H1 (cell line): Measurements from ENCODE around the gene PGD. TPM values are rescaled to one million over a fixed set of nuclear protein-coding genes. Genes with fewer than 3 reads are reported as not detected.

Source experiments
- ASH2L ChIP-seq: fragments of 200-600, 300-600 bp; sonication (generic); IDR thresholded peaks from one replicate; pipeline ENCODE4 v1.7.1; 2017; ENCODE audit warnings: low read length
- CBX5 ChIP-seq: fragments of 300-800, 300-1000 bp; sonication (generic); IDR thresholded peaks from 2 replicates; pipeline ENCODE4 v1.7.1; 2016; ENCODE audit warnings: antibody characterized with exemption, low read length, low read depth
- KDM4A ChIP-seq: IDR thresholded peaks from one replicate; pipeline ENCODE4 v1.7.1; 2012; ENCODE audit warnings: low read depth, mild to moderate bottlenecking, moderate library complexity, low read length, inconsistent platforms; ENCODE audit not compliant: severe bottlenecking
- NANOG ChIP-seq: IDR thresholded peaks from 2 replicates; pipeline ENCODE4 v1.6.1; 2011; ENCODE audit warnings: low read length, low read depth, mild to moderate bottlenecking, inconsistent platforms; ENCODE audit not compliant: insufficient read depth, poor library complexity, severe bottlenecking
- POLR2A ChIP-seq, 2 experiments: IDR thresholded peaks; 1 replicate in 1 of 2; 2 replicates in 1 of 2; pipeline ENCODE4 v1.6.1; 2011; ENCODE audit warnings: low read depth in 2 of 2, low read length in 2 of 2, mild to moderate bottlenecking in 2 of 2; ENCODE audit errors: control extremely low read depth in 1 of 2
- SIX5 ChIP-seq: IDR thresholded peaks from 2 replicates; pipeline ENCODE4 v1.6.1; 2011; ENCODE audit warnings: mild to moderate bottlenecking, low read depth, low read length
- polyA plus RNA-seq, 7 experiments: library from polyadenylated mRNA; depleted of rRNA in 3 of 7; stranded (reverse) in 5 of 7; unstranded in 2 of 7; fragments of >200 nt in 5 of 7; fragments of 200-250 nt in 2 of 7; gene quantifications; 1 replicate in 5 of 7; 2 replicates in 1 of 7; 4 replicates in 1 of 7; pipeline versions ENCODE4 v1.2.1 to v1.2.3, GENCODE V29; 2011 to 2013; ENCODE audit warnings: missing spikeins in 2 of 7, mixed read lengths in 2 of 7
- total RNA-seq: library from RNA; stranded (reverse); fragmentation: NEBNext Ultra II Directional; extraction: Animal tissue kit (Norgen Biotek cat#: 25700); gene quantifications from 2 replicates; pipeline ENCODE4 v1.2.1, GENCODE V29; 2021

Gene PGD
- total and polyA plus RNA-seq, 2 of the 8 experiments (the other 6 are each of a cell fraction or from before 2014, with no cell fraction given), result 191 to 331 TPM

DNA sequence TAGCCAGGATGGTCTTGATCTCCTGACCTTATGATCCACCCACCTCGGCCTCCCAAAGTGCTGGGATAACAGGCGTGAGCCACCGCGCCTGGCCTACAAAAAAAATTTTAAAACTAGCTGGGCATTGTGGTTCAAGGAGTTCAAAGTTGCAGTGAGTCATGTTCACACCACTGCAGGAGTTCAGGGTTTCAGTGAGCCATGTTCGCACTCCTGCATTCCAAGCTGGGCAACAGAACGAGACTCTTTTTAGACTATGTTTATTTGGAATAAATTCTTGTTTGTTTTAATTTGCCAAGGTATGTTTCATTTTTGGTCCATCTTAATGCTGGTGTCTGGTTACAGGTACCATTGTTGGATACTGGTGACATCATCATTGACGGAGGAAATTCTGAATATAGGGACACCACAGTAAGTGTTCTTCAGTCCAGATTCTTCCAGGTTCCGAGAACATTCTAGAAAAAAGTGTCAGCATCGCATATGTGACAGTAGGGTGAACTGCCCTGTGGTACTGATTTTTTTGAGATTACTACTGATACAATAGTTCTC, 3.9 kb downstream of the PGD start (continued):
- TF ChIP-seq KDM4A (no peak), NANOG (no peak), POLR2A (IDR thresholded peaks at IDR 0.05; ENCODE audit: control extremely low read depth in 1 of 2, low read depth in 2 of 2, low read length in 2 of 2) (no peak), CBX5 (no peak), SIX5 (no peak), ASH2L (no peak)
- TF ChIP-seq, all 59 proteins: peak for 0
